GM12892 (cell line): ENCODE results near the gene RBPMS2.
A peak's percentile ranks its signal among the peaks of the same experiment; 100 is the strongest.
"Not testable (repeated sequence)": the region's sequence is repeated elsewhere in the genome, so short reads cannot be mapped to it uniquely, and the experiment has no call there.

Experiments used
- DNase-seq: peaks from one replicate; pipeline ENCODE4 v3.0.0; 2011; ENCODE audit not compliant: insufficient read length
- FAIRE-seq: peaks from 2 replicates; lab custom pipeline; 2011; peaks lifted over from hg19 to GRCh38; lab: Jason Lieb, UNC
- POLR2A ChIP-seq: IDR thresholded peaks from 2 replicates; pipeline ENCODE4 v1.6.1; 2011; ENCODE audit warnings: low read depth, low read length, control low read depth
- POLR2AphosphoS5 ChIP-seq: IDR thresholded peaks from 2 replicates; pipeline ENCODE4 v1.6.1; 2011; ENCODE audit warnings: low read depth, low read length, control low read depth
- TAF1 ChIP-seq: IDR thresholded peaks from 2 replicates; pipeline ENCODE4 v1.6.1; 2011; ENCODE audit warnings: low read depth, mild to moderate bottlenecking, control low read depth, low read length, borderline replicate concordance

RBPMS2 gene

DNA sequence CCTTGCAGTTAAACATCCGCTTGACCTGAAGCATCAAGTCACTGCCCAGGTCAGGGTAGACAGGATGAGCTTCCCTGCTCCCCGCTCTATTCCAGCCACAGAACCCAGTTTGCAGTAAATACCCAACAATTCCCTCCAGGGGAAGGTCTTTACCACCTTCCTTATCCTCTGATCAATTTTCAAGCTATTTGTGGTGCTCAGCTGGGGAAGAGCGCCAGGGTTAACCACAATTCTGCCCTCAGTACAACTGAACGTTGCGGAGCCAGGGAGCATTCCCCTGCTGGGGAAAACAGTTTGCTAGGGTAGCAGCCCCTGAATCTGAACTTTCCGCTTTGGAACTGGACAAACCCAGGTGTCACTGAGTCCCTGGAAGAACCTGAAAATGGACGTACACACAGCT, 28.5 kb downstream of the RBPMS2 start:
- no peak for FAIRE-seq
- TF ChIP-seq POLR2AphosphoS5: no peak
- no peak for TF ChIP-seq POLR2A
- no peak for TF ChIP-seq TAF1
- no peak for DNase-seq

DNA sequence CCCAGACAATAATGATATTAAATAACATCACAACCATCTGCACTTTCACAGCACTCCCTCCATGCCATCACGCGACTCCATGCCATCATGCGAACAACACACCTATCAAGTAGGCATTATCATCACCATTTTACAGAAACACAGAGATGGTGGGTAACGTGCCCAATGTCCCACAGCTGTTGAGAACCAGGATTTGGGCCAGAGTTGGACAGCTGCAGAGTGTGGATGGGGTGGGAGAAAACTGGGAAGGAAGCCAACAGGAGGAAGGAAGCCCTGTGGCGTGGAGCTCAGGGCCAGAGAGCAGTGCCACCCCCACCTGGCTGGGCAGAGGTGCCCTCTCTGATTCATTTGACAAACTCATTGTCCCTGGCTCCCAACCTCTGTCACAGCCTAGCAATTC, 29.0 kb downstream of the RBPMS2 start:
- DNase-seq (no peak), FAIRE-seq (no peak)
- TF ChIP-seq POLR2AphosphoS5 (no peak), TAF1 (no peak), POLR2A (no peak)

DNA sequence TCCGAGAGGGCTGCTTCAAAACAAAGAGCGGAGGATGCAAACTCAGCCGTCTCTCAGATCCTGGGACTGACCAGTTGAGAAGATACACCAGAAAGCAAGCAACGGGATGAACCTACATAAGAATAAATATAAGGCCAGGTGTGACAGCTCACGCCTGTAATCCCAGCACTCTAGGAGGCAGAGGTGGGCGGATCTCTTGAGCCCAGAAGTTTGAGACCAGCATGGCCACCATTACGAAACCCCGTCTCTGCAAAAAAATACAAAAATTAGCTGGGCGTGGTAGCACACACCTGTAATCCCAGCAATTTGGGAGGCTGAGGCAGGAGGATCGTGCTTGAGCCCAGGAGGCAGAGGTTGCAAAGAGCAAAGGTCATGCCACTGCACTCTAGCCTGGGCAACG, 31.7 kb downstream of the RBPMS2 start:
- FAIRE-seq (no peak), DNase-seq (no peak)
- TF ChIP-seq POLR2AphosphoS5: no peak
- TF ChIP-seq TAF1: no peak
- TF ChIP-seq POLR2A: no peak

DNA sequence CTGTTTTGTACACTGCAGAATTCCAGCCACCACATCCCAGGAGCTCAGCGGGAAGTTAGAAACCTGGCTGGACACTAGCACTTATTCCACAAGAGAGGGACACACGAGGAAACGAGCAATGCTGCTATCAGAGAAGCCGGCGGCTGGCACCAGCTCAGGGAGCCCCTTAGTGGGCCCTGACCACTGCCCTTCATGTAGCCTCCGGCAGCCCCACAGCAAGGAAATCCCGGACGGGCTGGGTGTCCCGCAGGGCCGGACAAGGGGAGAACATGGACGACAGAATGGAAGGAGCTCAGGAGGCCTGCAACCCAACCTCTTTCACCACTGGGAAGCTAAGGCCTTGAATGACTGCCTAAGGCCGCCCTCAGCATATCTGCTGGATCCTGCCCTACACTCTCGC, 32.5 kb downstream of the RBPMS2 start:
- FAIRE-seq (no peak), DNase-seq (no peak)
- TF ChIP-seq POLR2AphosphoS5: no peak
- TF ChIP-seq POLR2A: no peak
- no peak for TF ChIP-seq TAF1

DNA sequence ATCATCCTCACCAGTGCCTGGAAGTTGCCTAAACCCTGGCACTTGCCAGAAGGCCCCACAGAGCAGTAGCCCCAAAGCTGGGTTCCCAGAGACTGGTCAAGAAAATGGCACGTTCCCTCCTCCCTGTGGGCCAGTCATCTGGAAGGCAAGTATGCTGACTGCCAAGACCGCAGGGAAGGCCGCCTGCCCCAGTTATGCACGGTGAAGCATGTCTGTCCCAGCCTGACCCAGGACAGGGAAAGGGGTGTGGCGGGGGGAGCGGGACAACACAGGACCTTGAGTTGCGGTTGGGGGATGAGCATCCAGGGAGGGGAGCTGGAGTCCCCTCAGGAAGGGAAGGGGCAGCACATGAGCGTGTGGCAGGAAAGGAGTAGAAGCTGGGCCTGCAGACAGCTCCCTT, 33.0 kb downstream of the RBPMS2 start:
- TF ChIP-seq POLR2A: no peak
- no peak for TF ChIP-seq POLR2AphosphoS5
- TF ChIP-seq TAF1: no peak
- FAIRE-seq (no peak), DNase-seq (no peak)

DNA sequence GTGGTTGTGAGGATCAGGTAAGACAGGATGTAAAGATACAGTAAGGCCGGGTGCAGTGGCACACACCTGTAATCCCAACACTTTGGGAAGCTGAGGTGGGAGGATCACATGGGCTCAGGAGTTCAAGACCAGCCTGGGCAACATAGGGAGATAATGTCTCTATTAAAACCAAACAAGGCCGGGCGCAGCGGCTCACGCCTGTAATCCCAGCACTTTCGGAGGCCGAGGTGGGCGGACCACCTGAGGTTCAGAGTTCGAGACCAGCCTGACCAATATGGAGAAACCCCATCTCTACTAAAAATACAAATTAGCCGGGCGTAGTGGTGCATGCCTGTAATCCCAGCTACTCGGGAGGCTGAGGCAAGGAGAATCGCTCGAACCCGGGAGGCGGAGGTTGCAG, 33.7 kb downstream of the RBPMS2 start:
- FAIRE-seq: not testable (repeated sequence)

DNA sequence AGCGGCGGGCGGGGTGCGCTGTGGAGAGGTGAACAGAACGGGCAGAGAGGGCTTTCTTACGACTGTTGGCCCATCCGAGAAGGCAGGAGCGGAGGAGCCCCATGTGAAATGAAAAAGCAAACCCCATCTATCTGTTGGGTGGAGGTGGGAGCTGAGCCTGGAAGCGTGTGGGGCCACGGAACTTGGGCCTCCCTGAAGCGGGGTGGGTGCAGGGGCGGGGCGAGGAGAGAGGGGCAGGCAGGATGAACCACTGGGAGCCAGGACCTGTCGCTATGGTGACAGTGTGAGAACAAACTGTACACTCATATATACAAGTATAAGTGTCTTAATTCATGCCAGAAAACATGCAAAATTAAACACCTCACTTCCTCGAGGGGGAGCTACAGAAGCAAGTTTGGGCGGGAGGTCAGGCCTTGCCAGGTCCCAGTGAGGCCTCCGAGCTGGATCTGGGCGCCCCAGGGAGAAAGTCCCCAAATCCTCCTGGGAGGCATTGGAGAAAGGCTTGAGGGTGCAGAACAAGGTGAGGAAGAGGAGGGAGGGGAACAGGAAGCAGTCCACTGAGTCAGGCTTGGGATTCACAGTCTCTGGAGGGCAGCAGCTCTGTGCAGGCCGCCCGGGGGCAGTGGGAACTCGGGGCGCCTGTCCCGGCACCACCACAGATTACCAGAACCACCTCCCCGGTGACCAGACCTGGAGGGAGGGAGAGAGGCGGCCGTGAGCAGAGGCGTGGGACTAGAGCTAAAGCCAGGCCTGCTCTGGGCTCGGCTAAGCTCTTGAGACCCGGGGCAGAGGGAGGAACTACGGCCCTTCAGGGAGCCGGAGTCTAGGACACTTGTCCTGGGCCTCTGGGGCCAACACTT, 34.8 kb downstream of the RBPMS2 start:
- DNase-seq (no peak), FAIRE-seq (peak; percentile 14)
- TF ChIP-seq POLR2A (no peak), TAF1 (no peak), POLR2AphosphoS5 (no peak)

More for the DNA sequence above, 33.7 kb downstream of the RBPMS2 start:
- DNase-seq: not testable (repeated sequence)

DNA sequence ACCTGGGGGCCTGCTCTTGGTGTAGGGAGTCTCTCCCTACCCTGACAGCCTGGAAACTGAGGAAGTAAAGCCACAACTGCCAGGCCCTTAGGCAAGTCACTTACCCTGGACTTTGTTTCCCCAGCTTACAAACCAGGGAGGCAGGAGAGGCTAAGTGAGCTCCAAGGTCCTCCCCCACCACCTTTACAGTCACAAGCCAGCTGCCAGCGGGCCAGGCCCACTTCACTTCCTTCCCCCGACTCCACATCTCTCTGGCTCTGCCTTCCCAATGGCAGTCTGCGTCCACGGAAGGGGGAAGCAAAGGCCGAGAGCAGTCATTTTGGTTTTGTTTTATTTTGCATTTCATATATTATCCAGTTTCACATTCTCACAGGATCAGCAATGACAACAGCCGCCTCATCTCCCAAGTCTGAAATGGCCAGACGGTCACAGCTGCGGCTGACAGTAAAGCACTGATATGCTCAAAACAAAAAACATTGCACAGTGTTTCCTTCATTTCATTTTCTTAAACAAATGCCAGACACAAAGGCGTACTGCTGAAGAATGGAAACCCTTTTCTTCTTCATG, 35.7 kb downstream of the RBPMS2 start:
- TF ChIP-seq TAF1 (no peak), POLR2AphosphoS5 (no peak), POLR2A (no peak)
- DNase-seq: no peak

DNA sequence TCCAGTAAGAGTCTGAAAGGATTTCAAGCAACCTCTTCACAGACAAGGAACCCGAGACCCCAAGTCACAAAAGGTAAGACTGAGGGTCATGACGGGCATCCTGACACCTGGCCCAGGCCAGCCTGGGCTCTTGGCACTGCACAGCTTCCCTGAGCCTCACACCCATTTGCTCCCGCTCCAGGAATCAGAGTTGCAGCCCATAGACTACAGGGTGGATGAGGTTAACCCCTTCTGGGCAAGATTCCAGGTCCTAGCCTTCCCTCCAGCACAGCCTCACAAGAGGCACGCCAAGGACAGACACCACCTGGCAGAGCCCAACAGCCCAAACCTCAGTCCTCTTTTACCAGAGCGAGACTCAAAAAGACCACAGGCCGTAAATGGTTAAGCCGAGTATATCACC, 36.2 kb downstream of the RBPMS2 start:
- TF ChIP-seq TAF1: no peak
- TF ChIP-seq POLR2A: no peak
- no peak for TF ChIP-seq POLR2AphosphoS5
- DNase-seq (no peak), FAIRE-seq (no peak)

More for the DNA sequence above, 35.7 kb downstream of the RBPMS2 start:
- FAIRE-seq: no peak

DNA sequence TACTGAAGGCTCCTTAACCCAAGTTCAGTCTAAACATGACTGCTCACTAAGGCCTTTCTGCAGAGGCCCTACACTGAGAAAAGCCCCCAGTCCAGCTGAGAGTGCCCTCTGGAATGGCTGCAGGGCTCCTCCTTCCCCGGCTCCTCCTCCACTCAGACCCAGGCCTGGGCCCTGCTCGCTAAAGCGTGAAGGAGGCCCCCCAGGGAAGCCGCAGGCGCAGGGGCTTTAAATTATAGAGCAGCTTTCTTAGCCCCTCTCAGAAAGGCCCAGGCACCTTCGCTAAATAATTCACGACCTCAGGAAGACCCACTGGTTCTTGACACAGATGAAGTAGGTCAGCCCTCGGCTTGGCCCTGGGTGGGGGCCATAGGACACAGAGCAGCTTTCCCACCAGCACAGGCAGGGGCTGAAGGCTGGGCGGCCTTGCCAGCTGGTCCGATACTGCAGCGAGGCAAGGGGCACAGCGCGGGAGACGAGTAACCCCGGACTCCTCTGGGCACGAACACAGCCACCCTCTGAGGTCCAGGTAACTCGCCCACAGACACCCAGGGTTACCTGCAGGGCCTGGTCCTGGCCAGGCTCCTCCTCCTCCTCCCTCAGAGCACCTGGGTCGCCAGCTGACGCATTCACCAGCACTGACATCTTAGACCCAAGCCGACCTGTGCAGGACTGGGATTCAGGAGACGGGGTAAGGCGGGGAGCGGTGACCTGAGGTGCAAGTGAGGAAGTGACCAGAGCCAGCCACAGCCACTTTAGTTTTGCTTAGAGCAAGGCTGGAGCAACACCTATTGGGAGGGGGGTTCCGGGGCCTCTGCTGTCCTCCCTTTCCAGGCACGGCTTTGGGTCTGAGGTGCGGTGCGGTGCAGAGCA, 36.9 kb downstream of the RBPMS2 start:
- no peak for TF ChIP-seq TAF1
- no peak for TF ChIP-seq POLR2AphosphoS5
- no peak for TF ChIP-seq POLR2A
- FAIRE-seq (no peak), DNase-seq (no peak)

DNA sequence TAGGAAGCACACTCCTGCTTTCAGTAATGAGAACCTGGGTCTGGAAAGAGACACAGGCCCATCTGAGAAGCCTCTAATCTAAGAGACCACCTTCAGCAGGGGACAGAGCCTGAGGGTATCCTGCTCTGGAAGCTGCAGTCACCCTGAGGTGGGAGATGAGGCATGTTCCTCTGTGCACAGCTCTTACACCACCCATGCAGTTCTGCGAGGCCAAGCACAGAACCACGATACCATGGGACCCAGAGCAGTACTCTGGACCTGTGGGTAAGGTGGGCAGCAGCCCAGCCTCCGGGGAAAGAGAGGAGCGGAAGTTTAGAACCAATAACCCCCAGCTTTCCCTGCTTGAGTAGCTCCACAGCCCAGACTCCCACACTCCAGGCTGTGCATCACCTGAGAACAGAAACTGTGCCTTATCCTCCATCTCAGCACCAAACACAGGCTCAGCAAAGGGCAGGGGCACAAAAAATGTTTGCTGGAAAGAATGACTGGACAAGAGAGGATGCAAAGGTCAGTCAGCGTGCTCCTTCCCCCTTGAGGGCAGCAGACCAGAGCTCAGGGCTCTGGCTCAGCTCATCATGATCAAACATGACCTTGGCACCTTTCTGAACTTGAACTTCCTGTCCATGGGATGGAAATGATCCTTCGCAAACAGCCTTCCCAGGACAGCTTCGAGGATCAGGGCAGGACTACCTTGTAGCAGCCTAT, 43.1 kb downstream of the RBPMS2 start:
- FAIRE-seq (no peak), DNase-seq (no peak)
- no peak for TF ChIP-seq POLR2A
- TF ChIP-seq POLR2AphosphoS5: no peak
- TF ChIP-seq TAF1: no peak
